Stimulated activated CD4-positive, alpha-beta T cell treated with anti-CD3 and anti-CD28 coated beads, TNF-alpha, amount 100 ng/mL, for 1 hour (primary cell): ENCODE measurements around the gene CSTA.
"Not testable (repeated sequence)": the region's sequence is repeated elsewhere in the genome, so short reads cannot be mapped to it uniquely, and the experiment has no call there.

Experiments
- DNase-seq, 3 donors: peaks; one replicate each; pipeline ENCODE4 v3.0.0-alpha.2; 2020; ENCODE audit warnings: low read depth in 3 of 3, low spot score in 1 of 3

CSTA gene

DNA sequence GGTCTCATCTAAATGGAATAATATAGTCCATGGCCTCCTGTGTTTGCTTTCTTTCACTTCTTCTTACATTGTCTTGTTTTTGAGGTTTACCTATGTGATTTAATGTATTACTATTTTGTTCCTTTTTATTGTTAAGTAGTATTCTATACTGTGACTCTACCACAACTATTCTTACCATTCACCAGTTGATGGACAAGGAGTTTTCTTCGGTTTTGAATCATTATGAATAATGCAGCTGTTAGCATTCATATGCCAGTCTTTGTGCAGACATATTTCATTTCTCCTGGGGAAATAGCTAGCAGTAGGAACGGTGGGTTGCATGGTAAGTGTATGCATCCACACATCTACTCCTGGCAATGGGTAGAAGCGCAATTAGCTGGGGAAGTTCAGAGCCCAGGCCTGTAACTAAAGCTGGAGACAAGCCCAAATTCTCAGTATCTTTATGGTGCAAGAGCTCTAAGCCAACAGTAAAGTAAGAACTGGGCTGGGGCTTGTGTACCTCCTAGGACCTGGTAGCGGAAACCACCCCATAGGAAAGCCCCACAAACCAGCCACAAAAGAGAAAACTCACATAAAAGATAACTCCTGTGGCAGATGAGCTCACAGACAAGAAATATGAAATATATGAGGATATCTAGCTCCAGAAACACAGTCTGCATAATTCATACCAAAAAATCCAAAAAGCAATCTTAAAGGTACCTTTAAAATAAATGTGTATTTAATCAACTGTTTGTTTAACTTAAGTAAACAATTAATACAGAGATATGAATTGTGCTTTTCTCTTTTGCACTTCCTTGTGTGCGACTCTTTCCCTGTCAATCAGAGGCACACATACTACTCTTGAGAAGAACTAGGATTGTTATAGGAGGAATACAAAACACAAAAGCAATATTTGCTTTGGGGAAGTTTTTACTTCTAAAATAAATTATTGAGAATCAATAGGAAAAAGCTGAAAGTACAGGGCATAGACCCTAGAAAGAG, 2.7 kb upstream of the CSTA start:
- DNase-seq: no peak

DNA sequence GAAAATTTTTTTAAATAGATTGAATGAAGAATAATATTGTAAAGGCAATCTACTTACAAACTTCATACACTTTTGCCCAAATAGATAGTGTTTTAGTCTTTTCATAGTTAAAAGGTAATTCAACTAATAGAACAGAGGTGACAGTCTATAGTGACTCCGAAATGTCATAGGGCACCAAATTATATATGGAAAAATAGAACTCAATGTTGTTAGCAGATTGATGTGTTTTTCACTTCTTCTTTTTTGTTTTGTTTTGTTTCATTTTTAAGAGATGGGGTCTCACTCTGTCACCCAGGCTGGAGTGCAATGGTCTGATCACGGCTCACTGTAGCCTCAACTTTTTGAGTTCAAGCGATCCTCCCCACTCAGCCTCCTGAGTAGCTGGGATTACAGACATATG, 721 bp downstream of the CSTA start:
- DNase-seq: no peak

DNA sequence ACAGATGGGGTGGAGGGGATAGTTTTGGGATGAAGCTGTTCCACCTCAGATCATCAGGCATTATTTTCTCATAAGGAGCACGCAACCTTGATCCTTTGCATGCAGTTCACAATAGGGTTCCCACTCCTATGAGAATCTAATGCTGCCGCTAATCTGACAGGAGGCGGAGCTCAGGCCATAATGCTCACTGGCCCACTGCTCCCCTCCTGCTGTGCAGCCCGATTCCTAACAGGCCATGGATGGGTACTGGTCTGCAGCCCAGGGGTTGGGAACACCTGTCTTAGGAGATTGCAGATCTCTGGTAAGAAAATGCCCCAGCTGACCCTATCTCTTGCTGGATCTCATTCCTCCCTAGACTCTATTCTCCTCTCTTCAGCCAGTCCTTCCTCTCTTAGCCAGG, 6.8 kb downstream of the CSTA start:
- DNase-seq: no peak

DNA sequence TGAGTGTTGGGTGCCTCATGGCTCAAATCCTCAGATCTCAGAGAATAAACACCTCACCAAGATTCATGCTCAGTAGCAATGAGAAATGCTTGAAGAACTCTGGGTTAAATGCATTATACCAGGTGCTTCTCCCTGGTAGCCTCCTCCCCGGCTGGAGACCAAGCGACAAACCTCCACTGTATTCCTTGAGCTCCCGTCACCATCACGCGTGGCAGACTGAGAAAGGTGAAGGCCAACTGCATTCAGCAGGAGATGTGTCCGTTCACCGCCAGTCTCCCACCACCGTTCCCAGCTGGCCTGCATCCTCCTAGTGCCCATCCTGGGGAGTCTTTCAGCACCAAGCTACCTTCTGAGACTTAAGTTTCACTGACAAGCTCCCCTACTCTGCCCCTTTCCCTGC, 7.5 kb downstream of the CSTA start:
- DNase-seq: no peak

DNA sequence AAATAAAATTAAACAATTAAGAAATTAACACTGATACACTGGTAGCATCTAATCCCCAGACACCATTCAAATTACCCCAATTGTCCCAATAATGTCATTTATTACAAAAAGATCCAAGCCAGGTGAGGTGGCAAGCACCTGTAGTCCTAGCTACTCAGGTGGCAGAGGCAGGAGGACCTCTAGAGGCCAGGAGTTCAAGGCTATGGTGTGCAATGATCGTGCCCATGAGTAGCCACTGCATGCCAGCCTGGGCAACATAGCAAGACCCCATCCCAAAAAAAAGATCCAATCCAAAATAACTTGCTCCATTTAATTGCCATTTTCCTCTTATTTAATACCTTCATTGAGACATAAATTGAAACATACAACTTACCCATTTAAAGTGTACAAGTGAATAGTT, 17.8 kb downstream of the CSTA start:
- no peak for DNase-seq

DNA sequence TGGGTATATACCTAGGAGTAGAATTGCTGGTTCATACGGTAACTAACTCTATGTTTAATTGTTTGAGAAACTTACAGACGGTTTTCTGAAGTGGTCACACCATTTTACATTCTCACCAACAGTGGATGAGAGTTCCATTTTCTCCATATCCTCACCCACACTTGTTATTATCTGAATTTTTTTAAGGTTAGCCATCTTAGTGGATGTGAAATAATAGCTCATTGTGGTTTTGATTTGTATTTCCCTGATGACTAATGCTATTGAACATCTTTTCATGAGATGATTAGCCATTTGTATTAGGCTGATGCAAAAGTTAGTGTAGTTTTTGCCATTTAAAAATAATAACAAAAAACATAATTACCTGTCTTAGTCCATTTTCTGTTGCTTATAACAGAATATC, 18.6 kb downstream of the CSTA start:
- no peak for DNase-seq

DNA sequence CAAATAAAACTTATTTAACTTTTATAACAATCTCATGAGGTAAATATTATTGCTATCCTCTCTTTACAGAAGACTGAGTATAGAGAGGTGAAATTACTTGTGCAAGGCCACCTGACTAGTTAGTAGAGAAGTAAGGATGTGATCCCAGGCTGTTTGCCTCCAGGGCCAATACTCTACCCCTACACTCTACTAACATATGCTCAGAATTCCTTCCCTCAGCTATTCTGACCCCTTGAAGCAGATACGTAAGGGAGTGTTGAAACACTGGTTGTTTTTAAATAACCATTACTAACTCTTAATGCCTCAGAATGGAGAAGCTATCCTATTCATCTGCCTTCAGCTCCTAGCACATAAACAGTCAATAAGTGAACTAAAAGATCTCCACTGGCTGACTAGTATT, 24.1 kb downstream of the CSTA start:
- no peak for DNase-seq

DNA sequence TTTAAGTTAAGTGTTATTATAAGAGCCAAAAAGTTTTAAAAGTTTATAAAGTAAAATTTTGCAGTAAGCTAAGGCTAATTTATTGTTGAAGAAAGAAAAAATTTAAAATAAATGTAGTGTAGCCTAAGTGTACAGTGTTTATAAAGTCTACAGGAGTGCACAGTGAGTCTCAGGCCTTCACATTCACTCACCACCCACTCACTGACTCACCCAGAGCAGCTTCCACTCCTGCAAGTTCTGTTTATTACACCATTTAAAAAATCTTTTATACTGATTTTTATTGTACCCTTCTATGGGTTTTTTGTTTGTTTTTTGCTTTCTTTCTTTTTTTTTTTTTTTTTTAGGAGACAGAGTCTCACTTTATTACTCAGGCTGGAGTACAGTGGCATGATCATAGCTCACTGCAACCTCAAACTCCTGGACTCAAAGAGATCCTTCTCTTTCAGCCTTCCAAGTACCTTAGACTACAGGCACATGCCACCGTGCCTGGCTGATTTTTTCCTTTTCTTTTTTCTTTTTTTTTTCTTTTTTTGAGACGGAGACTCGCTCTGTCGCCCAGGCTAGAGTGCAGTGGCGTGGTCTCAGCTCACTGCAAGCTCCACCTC, 25.9 kb downstream of the CSTA start:
- DNase-seq: no peak

DNA sequence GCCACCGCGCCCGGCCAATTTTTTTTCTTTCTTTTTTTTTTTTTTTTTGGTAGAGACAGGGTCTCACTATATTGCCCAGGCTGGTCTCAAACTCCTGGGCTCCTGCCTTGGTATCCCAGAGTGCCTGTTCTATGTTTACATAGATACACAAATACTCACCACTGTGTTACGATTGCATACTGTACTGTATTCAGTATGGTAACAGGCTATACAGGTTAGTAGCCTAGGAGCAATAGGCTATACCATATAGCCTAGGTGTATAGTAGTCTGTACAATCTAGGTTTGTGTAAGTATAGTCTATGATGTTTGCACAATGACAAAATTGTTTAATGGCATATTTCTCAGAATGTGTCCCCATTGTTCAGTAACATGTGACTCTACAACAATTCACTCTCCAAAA, 26.6 kb downstream of the CSTA start:
- no peak for DNase-seq

DNA sequence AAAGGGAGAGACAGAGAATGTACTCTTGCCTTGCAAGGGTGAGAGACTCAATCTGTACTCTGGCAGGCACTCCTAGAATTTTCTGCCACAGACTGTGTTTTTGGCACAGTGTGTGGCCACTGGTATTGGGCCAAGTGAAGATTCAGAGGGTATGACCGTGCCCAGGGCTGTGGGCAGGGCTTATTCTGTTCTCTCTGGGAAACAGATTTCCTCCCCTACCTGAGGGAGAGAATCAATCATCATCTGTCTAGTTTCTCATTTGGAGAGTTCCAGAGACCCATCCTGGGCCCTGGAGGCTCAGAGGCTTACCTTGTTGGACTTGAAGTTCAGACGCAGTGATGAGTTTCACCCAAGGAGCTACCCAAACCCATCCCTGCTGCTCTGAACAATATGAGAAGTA, 28.2 kb downstream of the CSTA start:
- DNase-seq: no peak

DNA sequence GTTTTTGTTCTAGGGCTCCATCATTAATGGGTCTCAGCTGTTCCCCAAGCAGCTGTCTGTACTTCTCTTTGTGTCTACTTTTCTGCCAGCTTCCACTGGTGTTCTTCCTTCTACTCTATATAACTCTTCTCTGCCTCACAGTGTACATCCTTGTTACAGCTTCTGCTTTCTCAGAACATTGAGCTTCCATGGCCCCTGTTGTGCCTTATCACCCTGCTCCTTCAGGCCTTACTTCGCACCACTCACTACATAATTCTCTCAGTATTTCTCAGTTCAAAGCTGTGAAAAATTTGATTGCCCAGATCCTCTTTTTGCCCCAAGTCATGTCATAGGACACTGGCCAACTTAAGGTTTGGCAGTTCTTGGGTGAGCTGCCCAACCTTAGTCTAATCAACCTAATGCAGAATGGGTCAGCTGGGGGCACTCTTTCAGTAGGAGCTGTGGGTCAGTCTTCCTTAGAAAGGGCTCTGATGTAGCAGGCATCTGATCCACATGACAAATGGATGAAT, 28.9 kb downstream of the CSTA start:
- no peak for DNase-seq

DNA sequence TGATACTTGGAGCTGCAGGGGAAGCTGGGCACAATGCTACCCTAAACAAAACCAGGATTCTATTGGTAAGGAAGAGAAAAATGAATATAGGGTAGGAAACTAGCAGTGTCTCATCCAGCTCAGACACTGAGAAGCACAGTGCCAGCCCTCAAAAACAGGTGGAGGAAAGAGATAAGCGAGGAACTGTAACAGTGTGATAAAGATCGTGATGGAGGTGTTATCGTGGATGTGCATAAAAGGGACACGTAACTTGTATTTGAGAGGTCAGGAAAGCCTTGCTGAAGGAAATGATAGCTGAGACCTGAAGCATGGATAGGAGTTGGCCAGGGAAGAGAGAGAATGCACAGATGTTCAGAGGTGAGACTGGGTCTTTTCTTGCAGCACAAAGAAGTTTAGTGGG, 30.6 kb downstream of the CSTA start:
- no peak for DNase-seq

DNA sequence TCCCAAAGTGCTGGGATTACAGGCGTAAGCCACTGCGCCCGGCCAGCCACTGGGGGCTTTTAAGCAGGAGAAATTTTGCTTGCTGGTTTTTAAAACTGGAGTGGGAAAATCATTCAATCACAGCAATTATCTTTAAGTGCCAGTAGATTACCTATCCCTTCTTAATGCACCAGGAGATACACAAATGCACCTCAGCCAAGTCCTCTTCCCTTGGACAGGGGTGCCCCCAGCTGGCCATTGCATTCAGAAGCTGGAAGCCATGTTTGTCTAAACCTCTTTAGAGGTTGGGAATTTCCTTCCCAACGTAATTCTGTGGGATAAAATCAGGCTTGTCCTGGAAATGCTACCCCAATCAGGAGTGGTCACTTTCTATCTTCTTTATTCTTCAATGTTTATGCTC, 31.4 kb downstream of the CSTA start:
- DNase-seq: no peak

DNA sequence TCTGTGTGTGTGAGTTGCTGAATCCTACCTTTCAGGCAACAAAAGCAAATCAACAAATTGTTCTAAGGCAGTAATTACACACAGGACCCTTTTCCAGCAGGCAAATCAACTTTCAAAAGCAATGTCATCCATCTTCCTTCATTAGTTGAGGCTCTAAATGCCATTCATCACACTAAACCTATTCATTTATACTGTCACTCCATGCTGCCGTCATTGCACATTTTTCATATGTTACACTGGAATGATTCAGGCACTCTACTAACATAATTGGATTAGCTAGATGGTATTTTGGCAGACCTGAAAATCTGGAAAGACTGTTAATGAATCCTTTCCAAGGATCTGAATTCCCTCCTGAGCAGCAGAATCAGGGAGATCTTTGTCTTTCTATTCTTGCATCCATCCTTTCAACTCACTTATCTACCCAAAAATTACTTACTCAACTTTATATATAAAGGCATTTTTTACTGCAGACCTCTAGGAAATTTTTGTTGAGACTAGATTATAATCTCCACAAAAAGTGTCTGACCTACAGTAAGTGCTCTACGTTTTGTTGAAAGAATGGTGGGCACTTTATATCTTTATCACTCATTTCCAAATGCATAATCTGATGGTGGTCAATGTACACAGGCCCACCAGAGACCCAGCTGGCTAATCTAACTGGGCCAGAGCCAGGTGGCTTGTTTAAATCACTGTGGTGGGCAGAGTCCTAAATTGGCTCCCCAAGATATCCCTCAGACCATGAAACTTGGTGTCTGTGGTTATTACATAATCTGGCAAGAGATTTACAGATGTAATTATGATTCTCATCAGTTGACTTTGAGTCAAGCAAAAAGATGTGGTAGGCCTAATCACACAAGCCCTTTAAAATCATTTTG, 33.0 kb downstream of the CSTA start:
- no peak for DNase-seq

DNA sequence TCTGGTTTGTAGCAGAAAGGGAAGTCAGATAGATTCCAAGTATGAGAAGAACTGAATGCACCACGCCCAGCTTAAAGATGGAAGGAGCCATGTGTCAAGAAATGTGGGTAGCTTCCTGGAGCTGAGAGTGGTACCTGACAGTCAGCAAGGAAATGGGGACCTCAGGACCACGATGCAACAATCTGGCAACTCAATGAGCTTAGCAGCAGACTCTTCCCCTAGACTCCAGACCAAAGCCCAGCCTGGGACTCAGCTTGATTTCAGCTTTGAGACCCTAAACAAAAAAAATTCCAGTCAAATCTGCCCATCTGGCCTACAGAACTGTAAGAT, 33.6 kb downstream of the CSTA start:
- no peak for DNase-seq

DNA sequence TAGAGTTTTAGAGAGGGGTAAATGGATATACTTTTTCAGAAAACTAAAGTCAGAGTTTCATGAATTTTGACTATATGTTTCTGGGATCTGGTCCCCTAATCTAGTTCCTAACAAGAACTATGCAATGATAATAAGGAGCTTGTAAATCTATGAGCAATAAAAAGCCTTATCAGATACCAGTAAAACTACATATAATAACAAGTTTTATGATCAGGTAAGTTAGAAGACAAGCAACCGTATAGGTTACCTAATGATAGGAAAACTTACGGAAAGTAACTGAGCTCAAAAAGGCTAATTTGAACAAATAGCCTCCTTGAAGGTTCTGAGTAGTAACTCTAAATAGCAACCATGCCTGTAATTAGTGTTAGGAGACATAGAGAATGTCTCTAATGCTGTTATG, 37.0 kb downstream of the CSTA start:
- DNase-seq: no peak

DNA sequence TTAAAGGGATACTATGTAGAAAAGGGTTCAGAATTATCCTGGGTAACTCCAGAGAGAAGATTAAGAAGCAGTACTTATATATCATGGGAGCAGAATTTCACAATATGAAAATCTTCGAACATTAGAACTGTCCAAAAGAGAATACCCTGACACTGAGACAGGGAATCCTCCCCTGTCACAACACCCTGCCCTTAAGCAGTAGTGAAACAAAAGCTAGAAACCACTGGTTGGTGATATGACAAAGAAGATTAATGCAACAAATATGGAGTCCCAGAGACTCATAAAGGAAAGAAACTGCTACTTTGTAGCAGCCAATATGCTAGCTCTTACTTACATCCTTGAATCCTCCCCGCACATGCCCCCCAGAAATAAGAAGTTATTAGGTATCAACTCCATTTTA, 39.4 kb downstream of the CSTA start:
- DNase-seq: no peak

DNA sequence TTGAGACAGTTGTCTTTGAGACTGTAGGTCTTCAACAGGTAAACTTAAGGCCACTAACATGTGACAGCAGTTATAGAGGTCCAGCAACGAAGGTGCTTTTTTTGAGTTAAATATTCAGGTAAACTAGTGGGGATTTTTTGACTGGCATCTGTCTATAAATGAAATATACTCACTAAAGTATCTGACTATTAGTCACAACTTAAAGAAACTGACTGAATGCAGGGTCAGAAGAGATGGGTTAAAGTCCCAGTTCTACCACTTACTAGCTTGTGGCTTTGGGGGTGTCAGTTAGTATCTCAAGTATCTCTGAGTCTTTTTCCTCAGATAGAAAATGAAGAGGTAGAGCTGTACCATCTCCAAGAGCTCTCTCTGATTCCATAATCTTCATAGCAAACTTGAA, 40.0 kb downstream of the CSTA start:
- DNase-seq: no peak

DNA sequence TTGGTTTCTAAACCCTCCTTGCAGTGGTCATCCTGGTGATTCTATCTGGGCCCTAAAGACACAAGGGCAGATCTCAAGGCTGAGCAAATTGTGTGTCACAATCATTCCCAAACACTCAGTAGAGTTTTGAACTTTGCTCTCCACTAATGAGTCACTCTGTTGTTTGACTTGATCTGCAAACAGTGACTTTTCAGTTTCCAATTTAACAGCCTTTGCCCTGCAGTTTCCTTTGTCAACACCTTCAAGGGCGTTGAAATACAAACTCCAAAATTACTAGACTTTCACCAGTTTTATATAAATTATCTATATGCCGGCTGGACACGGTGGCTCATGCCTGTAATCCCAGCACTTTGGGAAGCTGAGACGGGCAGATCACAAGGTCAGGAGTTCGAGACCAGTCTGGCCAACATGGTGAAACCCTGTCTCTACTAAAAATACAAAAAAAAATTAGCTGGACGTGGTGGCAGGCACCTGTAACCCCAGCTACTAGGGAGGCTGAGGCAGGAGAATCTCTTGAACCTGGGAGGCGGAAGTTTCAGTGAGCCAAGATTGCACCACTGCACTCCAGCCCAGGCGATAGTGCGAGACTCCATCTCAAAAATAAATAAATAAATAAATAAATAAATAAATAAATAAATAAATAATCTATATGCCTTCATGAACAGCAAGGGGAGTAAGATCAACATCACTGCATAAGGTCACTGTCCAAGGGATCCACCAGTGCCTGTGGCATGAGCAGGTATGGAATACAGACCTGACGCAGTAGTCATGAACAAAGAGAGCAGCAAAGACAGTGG, 40.7 kb downstream of the CSTA start:
- not testable (repeated sequence) for DNase-seq

DNA sequence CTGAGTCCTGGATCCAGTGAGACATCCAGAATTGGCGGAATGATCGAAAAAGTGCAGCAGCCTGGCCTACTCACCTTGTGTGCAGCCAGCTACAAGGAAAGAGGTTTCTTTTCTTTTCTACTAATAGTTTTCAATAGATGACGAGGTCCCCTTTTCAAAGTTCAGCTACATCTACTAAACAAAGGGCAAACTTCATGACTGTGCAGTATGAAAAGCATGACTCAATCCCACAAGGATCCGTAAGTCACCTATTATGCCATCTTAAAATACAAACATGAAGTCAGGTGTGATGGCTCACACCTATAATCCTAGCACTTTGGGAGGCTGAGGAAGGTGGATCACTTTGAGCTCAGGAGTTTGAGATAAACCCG, 41.3 kb downstream of the CSTA start:
- DNase-seq: no peak

DNA sequence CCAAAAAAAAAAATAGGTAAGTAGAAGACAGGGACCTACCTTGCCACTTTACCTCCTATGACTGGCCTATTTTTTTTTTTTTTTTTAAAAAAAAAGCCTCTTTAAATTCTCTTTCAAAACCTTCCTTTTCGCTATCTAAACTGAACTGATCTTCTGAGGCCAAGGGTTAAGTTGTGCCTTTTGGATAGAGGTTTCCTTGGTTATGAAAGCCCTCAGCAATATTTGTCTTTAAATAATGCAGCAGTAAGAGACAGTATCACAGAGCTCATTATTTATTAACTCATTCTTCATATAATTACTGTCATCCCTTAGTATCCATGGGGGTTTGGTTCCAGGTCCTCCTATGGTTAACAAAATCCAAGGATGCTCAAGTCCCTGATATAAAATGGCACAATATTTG, 49.0 kb downstream of the CSTA start:
- DNase-seq: no peak
